SK-N-SH (cell line): ENCODE data around the gene MAML3.

Experiments
- CHD2 ChIP-seq: fragments of 150-350 bp; IDR thresholded peaks from 2 replicates; pipeline ENCODE4 v1.6.1; 2018; ENCODE audit warnings: low read length; ENCODE audit not compliant: partially characterized antibody
- GABPA ChIP-seq: IDR thresholded peaks from 2 replicates; pipeline ENCODE4 v1.4.0; 2012; ENCODE audit warnings: low read depth, mild to moderate bottlenecking
- MXI1 ChIP-seq: IDR thresholded peaks from 2 replicates; pipeline ENCODE4 v1.6.1; 2012; ENCODE audit warnings: mild to moderate bottlenecking, low read depth, low read length, improper control_type of control experiment
- RAD21 ChIP-seq: IDR thresholded peaks from 2 replicates; pipeline ENCODE4 v1.6.1; 2012; ENCODE audit warnings: mild to moderate bottlenecking, low read length
- SMC3 ChIP-seq: IDR thresholded peaks from 2 replicates; pipeline ENCODE4 v1.6.1; 2012; ENCODE audit warnings: low read depth, low read length, improper control_type of control experiment
- TEAD4 ChIP-seq: IDR thresholded peaks from 2 replicates; pipeline ENCODE4 v1.4.0; 2012; ENCODE audit warnings: mild to moderate bottlenecking, borderline replicate concordance; ENCODE audit not compliant: insufficient read depth
- TF ChIP-seq, protein P1 (sequence below): fragments of 200-600 bp; sonication (generic); IDR thresholded peaks from 2 replicates; pipeline ENCODE4 v1.6.1; 2017; ENCODE audit warnings: antibody characterized with exemption, mild to moderate bottlenecking, moderate library complexity

DNA sequence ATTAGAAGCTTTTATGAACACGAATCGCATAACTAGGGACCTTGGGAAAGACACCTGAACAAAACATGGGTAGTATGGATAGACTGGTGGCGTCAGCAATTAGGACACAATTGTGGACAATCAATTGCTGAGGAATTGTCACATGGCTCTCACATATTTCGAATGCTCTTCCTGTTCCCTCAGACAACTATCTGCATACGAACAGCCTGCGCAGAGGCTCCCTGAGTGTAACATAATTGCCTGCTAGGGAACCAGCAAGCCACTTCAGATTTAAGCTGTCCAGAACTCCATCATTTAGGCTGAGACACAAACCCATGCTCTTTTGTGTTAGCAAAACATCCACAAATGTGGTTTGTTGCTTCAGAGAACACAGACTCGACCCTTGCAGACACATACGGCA, 327.6 kb downstream of the MAML3 start:
- TF ChIP-seq, protein P1, sequence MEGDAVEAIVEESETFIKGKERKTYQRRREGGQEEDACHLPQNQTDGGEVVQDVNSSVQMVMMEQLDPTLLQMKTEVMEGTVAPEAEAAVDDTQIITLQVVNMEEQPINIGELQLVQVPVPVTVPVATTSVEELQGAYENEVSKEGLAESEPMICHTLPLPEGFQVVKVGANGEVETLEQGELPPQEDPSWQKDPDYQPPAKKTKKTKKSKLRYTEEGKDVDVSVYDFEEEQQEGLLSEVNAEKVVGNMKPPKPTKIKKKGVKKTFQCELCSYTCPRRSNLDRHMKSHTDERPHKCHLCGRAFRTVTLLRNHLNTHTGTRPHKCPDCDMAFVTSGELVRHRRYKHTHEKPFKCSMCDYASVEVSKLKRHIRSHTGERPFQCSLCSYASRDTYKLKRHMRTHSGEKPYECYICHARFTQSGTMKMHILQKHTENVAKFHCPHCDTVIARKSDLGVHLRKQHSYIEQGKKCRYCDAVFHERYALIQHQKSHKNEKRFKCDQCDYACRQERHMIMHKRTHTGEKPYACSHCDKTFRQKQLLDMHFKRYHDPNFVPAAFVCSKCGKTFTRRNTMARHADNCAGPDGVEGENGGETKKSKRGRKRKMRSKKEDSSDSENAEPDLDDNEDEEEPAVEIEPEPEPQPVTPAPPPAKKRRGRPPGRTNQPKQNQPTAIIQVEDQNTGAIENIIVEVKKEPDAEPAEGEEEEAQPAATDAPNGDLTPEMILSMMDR, result no peak
- TF ChIP-seq GABPA, result no peak
- TF ChIP-seq RAD21, result no peak
- TF ChIP-seq TEAD4, result no peak
- TF ChIP-seq SMC3, result no peak
- no peak for TF ChIP-seq MXI1
- TF ChIP-seq CHD2, result no peak
